ENCODE measurements around the gene SEMA3E. TPM values are rescaled to one million over a fixed set of nuclear protein-coding genes. Genes with fewer than 3 reads are reported as not detected.

The SEMA3E gene
- total RNA-seq, 1 experiment from 2014 or later, result 0.34 TPM

- in situ Hi-C loops (cut with HindIII; ENCODE audit: low pct_unique_long_range_greater_than_20kb, low sequenced_read_pairs), result no loop called here
- peak; percentile 51 for DNase-seq (ENCODE audit: low read depth)
Observed at GRCh38 chr7:83347945-83348444, 300.9 kb downstream of the SEMA3E start.

DNA sequence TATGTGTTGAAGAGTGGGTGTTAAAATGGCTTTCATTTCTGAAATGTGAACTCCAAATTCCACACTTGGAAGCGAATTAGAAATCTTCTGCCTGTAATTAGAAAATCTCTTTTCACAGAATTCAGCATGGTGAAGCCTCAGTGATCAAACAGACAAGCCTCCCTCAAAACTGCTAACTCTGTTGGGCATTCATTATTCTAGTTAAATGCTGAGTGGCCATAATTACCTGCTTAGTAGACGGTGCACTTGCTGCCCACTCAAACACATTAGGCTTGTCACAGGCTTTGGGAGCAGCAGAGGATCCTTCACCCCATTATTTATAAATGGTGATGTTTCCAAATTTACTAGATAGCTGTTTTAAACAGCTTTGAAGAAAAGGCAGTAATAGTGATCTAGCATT, 309.0 kb downstream of the SEMA3E start:
- in situ Hi-C loops (cut with HindIII; ENCODE audit: low pct_unique_long_range_greater_than_20kb, low sequenced_read_pairs), result no loop called here
- DNase-seq (ENCODE audit: low read depth), result no peak

DNA sequence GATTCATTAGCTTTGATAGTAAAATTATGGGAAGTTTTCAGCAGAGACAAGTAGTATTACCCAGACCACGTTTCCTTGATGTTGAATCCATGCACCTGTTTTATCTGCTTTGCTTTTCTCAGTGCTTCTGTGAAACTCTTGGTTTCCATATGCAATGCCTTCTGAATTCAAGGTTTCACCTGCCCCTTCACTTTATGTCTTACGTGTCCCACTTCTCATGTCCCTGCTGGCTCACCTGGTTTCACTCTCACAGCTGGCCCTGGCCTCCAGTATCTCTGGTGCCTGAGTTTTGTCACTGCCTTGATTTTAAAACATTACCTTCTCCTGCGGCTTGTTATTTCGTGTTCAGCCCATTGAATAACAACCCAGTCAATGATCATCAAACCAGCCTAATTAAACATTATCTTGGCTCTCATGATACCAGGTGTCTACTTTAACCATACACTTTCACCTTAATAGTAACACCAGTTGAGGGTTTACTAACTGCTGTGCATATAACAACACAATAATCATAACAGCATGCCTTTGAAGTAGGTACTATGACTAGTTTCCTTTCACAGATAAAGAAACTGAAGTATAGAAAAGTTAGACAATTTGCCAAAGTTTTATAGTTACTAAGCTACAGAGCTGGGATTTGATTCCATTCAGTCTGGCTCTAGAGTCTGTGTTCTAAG, 310.5 kb downstream of the SEMA3E start:
- in situ Hi-C loops (cut with HindIII; ENCODE audit: low pct_unique_long_range_greater_than_20kb, low sequenced_read_pairs), result no loop called here
- no peak for DNase-seq (ENCODE audit: low read depth)

- DNase-seq (ENCODE audit: low read depth), result no peak
- in situ Hi-C loops (cut with HindIII; ENCODE audit: low pct_unique_long_range_greater_than_20kb, low sequenced_read_pairs), result no loop called here
Observed at GRCh38 chr7:83337050-83337449, 311.9 kb downstream of the SEMA3E start.

DNA sequence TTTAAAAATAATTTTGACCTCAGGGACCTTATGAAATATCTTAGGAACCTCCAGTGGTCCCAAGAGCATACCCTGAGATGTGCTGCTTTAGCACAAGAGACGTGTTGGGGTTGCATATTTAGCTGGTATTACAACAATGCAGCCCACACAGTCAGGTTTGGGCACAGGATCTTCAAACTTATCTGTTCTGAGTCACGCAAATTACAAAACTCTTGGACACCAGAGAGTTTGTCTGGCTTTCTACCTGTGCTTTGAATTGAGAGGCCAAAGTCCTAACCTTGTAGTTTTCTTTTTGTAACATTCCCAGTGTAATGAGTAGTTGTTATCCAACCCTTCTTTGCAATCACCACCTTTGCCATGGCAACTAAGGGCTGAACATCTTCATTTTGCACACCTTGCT, 322.7 kb downstream of the SEMA3E start:
- in situ Hi-C loops (cut with HindIII; ENCODE audit: low pct_unique_long_range_greater_than_20kb, low sequenced_read_pairs), result no loop called here
- DNase-seq (ENCODE audit: low read depth), result no peak

DNA sequence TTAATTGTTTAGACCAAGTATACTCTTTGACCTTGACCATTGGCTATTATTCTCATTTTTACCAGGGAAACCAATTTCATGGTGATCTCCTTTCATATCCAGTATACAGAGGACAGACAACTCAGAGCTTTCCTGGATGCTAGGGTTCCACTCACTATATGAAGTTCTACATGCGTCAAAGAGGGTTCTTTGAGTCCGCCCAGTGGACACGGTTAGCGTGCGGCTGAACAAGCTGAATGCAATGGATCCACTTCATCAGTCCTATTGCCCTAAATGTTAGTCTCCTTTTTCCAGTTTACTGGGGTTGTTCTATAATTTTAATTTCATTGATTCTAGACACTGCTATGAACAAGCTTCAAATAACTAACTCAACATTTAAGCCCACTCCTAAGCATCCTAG, 323.9 kb downstream of the SEMA3E start:
- in situ Hi-C loops (cut with HindIII; ENCODE audit: low pct_unique_long_range_greater_than_20kb, low sequenced_read_pairs), result no loop called here
- DNase-seq (ENCODE audit: low read depth), result no peak

DNA sequence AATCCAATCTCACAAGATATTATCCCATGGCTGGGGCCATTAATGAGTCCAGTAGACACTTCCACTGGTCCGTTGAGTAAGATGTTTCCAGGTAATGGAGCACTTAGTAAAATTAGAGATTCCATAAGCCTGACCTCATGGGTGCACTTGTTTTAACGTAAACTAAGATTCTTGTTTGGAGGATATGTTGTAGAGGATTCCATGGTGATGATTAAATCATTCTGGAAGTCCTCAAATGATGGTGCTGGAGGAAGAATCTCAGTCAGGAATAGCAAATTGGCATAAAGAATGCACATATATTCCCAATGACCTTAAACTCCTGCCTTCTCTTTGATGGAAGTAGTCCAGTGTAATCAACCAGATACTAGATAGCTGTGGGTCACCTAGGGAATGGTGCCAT, 324.3 kb downstream of the SEMA3E start:
- in situ Hi-C loops (cut with HindIII; ENCODE audit: low pct_unique_long_range_greater_than_20kb, low sequenced_read_pairs), result no loop called here
- DNase-seq (ENCODE audit: low read depth), result no peak

DNA sequence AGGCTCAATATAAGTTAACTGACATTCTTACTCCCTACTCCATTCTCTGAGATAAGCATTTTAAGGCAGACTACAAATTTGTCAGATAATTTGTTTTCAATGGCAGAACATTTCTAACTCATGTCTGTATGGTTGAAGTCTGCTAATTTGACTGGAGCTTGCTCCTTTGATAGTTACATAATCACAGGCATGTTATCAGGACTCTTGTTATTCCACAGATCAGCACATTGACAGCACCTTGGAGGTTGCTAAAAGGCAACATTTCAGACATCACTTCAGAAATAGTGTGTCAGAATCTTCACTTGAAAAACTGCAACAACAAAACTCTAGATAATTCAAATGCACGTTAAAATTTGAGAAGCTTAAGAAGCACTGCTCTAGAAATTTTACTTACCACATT, 327.9 kb downstream of the SEMA3E start:
- in situ Hi-C loops (cut with HindIII; ENCODE audit: low pct_unique_long_range_greater_than_20kb, low sequenced_read_pairs), result no loop called here
- no peak for DNase-seq (ENCODE audit: low read depth)

DNA sequence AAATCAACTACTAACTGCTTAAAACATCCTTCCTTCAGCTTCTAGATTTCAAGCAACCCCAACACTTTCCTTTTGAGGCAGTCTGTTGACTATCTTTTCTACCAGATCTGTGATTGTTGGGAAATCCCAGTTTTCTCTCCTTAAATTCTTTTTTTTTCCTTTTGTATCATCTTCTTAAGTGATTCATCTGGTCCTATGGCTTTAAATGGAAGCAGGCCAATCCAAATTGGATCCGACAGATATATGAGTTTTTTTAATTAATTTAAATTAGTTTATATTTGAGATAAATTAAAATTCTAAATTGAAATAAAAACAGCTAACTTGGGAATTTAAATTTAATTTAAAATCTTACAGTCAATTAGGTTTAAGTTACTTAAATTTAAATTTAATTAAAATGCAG, 335.0 kb downstream of the SEMA3E start:
- DNase-seq (ENCODE audit: low read depth), result no peak
- in situ Hi-C loops (cut with HindIII; ENCODE audit: low pct_unique_long_range_greater_than_20kb, low sequenced_read_pairs), result no loop called here
